NCI-H2227 treated with DMSO at 0.1 percent for 48 hours (cell line): Measurements from ENCODE around the gene PLCD3.
"Not testable (repeated sequence)": the region's sequence is repeated elsewhere in the genome, so short reads cannot be mapped to it uniquely, and the experiment has no call there.

Source experiments
- DNase-seq: peaks from one replicate; lab custom pipeline; 2025; lab: John Stamatoyannopoulos, UW

PLCD3 gene

GRCh38 chr17:45135192-45135977, 3.1 kb upstream of the PLCD3 start, which contains the start of gene ACBD4:
Gene ACBD4 (plus strand): TSS chr17:45135687. CDS start chr17:45136145, 458 bp downstream.
- DNase-seq = peak; percentile 96

GRCh38 chr17:45132572-45133463, 503 bp upstream of the PLCD3 start:
- peak; percentile 69 for DNase-seq

GRCh38 chr17:45131616-45132319, 547 bp downstream of the PLCD3 start:
- DNase-seq = no peak

- DNase-seq = no peak
These were observed 1.4 kb downstream of the PLCD3 start for GRCh38 chr17:45130681-45131615.

- no peak for DNase-seq
These were observed 2.2 kb downstream of the PLCD3 start for GRCh38 chr17:45129940-45130680.

- no peak for DNase-seq
These were observed 2.8 kb downstream of the PLCD3 start for GRCh38 chr17:45129426-45129939.

- DNase-seq = no peak
These were observed 3.3 kb downstream of the PLCD3 start for GRCh38 chr17:45128989-45129388.

GRCh38 chr17:45128331-45128730, 4.0 kb downstream of the PLCD3 start:
- DNase-seq = no peak

- no peak for DNase-seq
These were observed 4.6 kb downstream of the PLCD3 start for GRCh38 chr17:45127548-45128300.

- no peak for DNase-seq
These were observed 5.1 kb downstream of the PLCD3 start for GRCh38 chr17:45127207-45127547.

- DNase-seq = no peak
These were observed 6.8 kb downstream of the PLCD3 start for GRCh38 chr17:45125509-45125908.

- not testable (repeated sequence) for DNase-seq
These were observed 7.6 kb downstream of the PLCD3 start for GRCh38 chr17:45124797-45125122.

- DNase-seq = no peak
These were observed 8.2 kb downstream of the PLCD3 start for GRCh38 chr17:45123930-45124796.

GRCh38 chr17:45123076-45123770, 9.1 kb downstream of the PLCD3 start:
- no peak for DNase-seq

- DNase-seq = no peak
These were observed 11.3 kb downstream of the PLCD3 start for GRCh38 chr17:45121055-45121454.

- no peak for DNase-seq
These were observed 11.8 kb downstream of the PLCD3 start for GRCh38 chr17:45120558-45120957.

- no peak for DNase-seq
These were observed 12.4 kb downstream of the PLCD3 start for GRCh38 chr17:45119964-45120363.

GRCh38 chr17:45118691-45119090, 13.6 kb downstream of the PLCD3 start:
- DNase-seq = no peak
